ENCODE results near the gene INMT.

DNA sequence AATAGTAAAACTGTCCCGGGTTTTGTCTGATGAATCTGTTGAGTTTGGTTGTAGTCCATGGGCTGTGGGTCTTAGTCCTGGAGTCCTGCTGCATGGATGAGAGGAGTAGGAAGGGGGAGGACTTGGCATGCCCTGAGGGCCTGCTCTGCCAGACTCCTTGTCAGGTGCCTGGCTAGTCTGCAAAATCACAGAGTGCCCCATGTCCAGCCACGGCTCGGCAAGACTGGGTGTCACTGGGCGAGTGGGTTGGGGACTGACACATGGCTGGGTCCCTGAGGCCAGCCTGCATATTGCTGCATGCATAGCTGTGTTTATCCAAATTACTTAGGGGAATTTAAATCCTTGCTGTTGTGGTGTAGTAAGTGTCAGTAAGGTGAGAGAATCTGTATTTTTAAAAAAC, 29.0 kb downstream of the INMT start:
- TF ChIP-seq CTCF (IDR thresholded peaks at IDR 0.05): no peak
- no peak for TF ChIP-seq POLR2A (IDR thresholded peaks at IDR 0.05)
